Left lung (tissue), 10 donors: Measurements from ENCODE around the gene NHS. TPM values are rescaled to one million over a fixed set of nuclear protein-coding genes. Genes with fewer than 3 reads are reported as not detected.
A peak's percentile ranks its signal among the peaks of the same experiment; 100 is the strongest.

ENCODE experiments used
- ATAC-seq: fragments of 200-7000 bp; cut with Tn5 transposase; one replicate; pipeline ENCODE4 v1.9.1; 2020; ENCODE audit warnings: moderate library complexity
- DNase-seq, 4 donors: peaks; one replicate each; pipeline ENCODE4 v3.0.0-alpha.2; 2013 to 2020
- H3K27ac ChIP-seq, 2 donors: fragments of 200-600 bp; sonication (generic) in 1 of 2; one replicate each; pipeline versions ENCODE4 v1.5.0 to v1.8.0; 2020 to 2021
- H3K27me3 ChIP-seq, 2 donors: fragments of 200-600 bp; sonication (generic) in 1 of 2; one replicate each; pipeline versions ENCODE4 v1.5.0 to v1.8.0; 2020 to 2021
- H3K36me3 ChIP-seq, 2 donors: fragments of 200-600 bp; sonication (generic) in 1 of 2; one replicate each; pipeline versions ENCODE4 v1.5.0 to v1.8.0; 2020 to 2021
- H3K4me1 ChIP-seq, 2 donors: fragments of 200-600 bp; one replicate each; pipeline ENCODE4 v1.8.0; 2021
- H3K4me3 ChIP-seq, 2 donors: fragments of 200-600 bp; sonication (generic) in 1 of 2; one replicate each; pipeline versions ENCODE4 v1.5.0 to v1.8.0; 2020 to 2021; ENCODE audit warnings: mild to moderate bottlenecking in 1 of 2
- H3K9me3 ChIP-seq, 2 donors: fragments of 200-600 bp; sonication (generic) in 1 of 2; one replicate each; pipeline versions ENCODE4 v1.5.0 to v1.8.0; 2020 to 2021
- intact Hi-C, 2 donors: fragments of 100-400 bp; cut with DNase I; formaldehyde crosslinking; loops; one replicate each; pipeline versions ENCODE4 v1.11.2 to v1.14.2; 2022
- polyA plus RNA-seq, 6 donors: library from polyadenylated mRNA; unstranded; fragments of 120-200 nt; gene quantifications; one replicate each; pipeline ENCODE4 v1.2.1, GENCODE V29; 2013; ENCODE audit not compliant: insufficient read length in 6 of 6
- total RNA-seq, 2 donors: library from RNA; stranded (reverse); fragmentation: NEBNext Ultra II Directional; extraction: Animal tissue kit (Norgen Biotek cat#: 25700); gene quantifications; one replicate each; pipeline ENCODE4 v1.2.1, GENCODE V29; 2021
- TF ChIP-seq, protein P1 (sequence below), 2 donors: fragments of 200-600 bp; sonication (generic) in 1 of 2; IDR thresholded peaks; one replicate each; pipeline versions ENCODE4 v1.5.0 to v1.8.0; 2021; ENCODE audit warnings: antibody characterized with exemption in 2 of 2
- donor health status: DM: no; HTN: yes; CAD: no.
- donor health status: DM: no; HTN: no; CAD: no.

Gene NHS
- total and polyA plus RNA-seq, 8 donors, result 1.4 to 8.3 (median 6.5) TPM

DNA sequence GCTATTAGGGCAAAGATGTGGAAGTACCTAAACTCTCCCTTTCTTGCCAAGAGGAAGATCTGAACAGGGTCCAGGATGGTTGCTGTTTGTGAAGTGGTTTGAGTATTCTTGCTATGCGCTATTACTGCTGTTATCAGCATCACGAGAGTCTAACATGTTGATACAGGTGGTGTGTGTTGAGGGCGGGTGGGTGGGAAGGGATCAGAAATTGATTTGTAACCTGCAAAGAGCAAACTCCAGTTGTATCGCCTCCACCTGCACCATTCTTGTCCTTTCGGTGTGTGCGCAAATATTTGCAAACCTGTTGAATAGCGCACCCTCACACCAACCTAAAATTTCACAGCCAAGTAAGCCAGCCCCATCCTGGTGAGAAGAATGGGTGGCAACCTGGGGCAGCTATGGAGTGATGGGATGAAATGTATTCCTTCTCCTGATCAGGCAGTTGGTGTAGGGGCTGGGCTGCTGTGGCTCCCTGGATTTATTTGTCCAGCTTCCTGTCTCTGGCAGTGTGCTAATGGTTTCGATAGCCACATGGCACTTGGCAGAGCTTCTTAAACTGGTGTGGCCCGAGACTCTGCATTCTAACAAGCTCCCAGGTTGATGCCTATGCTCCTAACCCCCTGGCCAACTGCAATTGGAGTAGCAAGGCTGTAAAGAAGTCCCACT is 259.7 kb downstream of the NHS start:
- H3K27me3 ChIP-seq, result no peaks in the 10 kb centered on the region

DNA sequence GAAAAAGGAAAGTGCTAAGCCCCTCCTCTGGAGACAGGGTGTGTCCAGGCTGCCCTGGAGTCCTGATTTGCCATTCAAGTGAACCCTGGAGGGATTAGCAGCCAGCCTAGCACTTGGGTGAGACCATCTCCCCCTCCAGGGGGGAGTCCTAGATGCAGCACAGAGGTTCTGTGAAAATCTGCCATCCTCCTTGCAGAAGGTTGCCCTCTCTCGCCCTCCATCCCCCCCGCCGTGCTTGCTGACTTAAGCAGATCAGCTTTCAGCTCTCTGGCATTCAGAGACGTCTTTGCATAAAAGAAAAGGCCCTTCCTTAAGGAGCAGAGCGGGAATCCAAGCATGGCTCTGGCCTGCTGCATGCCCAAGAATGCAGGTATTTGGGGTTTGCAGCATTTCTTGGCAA is 260.2 kb downstream of the NHS start:
- no peaks in the 10 kb centered on the region for H3K4me1 ChIP-seq
- DNase-seq (peak in 1 of 4 donors; percentile 48), ATAC-seq (peak; percentile 17)
- no peak overlapping the region for H3K27ac ChIP-seq
- no peaks in the 10 kb centered on the region for H3K9me3 ChIP-seq
- TF ChIP-seq, protein P1, sequence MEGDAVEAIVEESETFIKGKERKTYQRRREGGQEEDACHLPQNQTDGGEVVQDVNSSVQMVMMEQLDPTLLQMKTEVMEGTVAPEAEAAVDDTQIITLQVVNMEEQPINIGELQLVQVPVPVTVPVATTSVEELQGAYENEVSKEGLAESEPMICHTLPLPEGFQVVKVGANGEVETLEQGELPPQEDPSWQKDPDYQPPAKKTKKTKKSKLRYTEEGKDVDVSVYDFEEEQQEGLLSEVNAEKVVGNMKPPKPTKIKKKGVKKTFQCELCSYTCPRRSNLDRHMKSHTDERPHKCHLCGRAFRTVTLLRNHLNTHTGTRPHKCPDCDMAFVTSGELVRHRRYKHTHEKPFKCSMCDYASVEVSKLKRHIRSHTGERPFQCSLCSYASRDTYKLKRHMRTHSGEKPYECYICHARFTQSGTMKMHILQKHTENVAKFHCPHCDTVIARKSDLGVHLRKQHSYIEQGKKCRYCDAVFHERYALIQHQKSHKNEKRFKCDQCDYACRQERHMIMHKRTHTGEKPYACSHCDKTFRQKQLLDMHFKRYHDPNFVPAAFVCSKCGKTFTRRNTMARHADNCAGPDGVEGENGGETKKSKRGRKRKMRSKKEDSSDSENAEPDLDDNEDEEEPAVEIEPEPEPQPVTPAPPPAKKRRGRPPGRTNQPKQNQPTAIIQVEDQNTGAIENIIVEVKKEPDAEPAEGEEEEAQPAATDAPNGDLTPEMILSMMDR (IDR thresholded peaks at IDR 0.05), result no peak
- intact Hi-C loops, result no loop called here
- no peak overlapping the region for H3K4me3 ChIP-seq
- H3K27me3 ChIP-seq, result no peaks in the 10 kb centered on the region
- H3K36me3 ChIP-seq, result no peaks in the 10 kb centered on the region

More for the DNA sequence above, 259.7 kb downstream of the NHS start:
- Histone ChIP-seq H3K4me1 (no peaks in the 10 kb centered on the region), H3K9me3 (no peaks in the 10 kb centered on the region), H3K36me3 (no peaks in the 10 kb centered on the region), H3K27ac (no peak overlapping the region), H3K4me3 (no peak overlapping the region)
- intact Hi-C loops, result no loop called here
- TF ChIP-seq, protein P1 (IDR thresholded peaks at IDR 0.05), result no peak
- DNase-seq, result no peak
- ATAC-seq, result peak; percentile 34

DNA sequence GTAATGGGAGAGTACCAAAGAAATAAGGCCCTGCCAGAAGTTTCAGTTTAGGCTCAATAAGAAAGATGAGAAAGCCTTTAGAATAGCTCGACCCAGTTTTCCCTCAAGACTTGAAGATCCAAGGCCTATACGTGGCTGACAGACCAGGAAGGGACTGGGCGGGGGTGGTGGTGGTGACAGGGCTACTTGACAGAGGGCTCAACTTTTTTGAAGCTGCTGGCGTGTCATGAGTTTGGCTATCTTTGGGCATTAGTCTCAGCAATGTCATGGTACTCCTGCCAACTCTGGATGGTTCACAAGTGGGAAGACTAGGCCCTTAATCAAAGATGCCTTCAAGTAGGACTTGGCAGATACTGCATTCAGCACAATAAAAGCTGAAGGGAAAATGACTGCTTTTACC is 262.2 kb downstream of the NHS start:
- DNase-seq (no peak), ATAC-seq (no peak)
- TF ChIP-seq, protein P1 (IDR thresholded peaks at IDR 0.05), result no peak
- intact Hi-C loops, result no loop called here
- H3K36me3 ChIP-seq, result no peaks in the 10 kb centered on the region
- H3K4me1 ChIP-seq, result no peaks in the 10 kb centered on the region
- H3K27ac ChIP-seq, result no peak overlapping the region
- H3K9me3 ChIP-seq, result no peaks in the 10 kb centered on the region
- H3K4me3 ChIP-seq, result no peak overlapping the region
- no peaks in the 10 kb centered on the region for H3K27me3 ChIP-seq

DNA sequence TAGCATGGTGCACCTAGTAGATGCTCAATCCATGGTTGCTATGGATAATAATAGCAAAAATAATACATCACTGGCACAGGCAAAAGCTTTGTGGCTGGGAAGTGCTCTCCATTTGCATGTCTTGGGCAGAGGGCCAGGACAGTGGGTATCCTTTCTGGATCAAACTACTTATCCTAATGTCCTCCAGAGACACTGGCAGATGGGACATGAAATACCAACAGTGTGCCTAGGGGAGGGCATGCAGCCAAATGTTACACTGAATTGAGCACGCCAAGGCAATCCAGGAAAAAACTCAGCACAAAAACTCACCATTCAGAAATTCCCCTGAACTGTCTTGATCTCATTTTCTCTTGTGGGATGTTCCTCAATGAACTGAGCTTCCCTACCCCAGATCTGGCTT is 263.7 kb downstream of the NHS start:
- no peaks in the 10 kb centered on the region for H3K27me3 ChIP-seq
- no peaks in the 10 kb centered on the region for H3K4me1 ChIP-seq
- H3K27ac ChIP-seq, result no peak overlapping the region
- TF ChIP-seq, protein P1 (IDR thresholded peaks at IDR 0.05), result no peak
- ATAC-seq (no peak), DNase-seq (no peak)
- intact Hi-C loops, result no loop called here
- H3K36me3 ChIP-seq, result no peaks in the 10 kb centered on the region
- H3K9me3 ChIP-seq, result no peaks in the 10 kb centered on the region
- no peak overlapping the region for H3K4me3 ChIP-seq

DNA sequence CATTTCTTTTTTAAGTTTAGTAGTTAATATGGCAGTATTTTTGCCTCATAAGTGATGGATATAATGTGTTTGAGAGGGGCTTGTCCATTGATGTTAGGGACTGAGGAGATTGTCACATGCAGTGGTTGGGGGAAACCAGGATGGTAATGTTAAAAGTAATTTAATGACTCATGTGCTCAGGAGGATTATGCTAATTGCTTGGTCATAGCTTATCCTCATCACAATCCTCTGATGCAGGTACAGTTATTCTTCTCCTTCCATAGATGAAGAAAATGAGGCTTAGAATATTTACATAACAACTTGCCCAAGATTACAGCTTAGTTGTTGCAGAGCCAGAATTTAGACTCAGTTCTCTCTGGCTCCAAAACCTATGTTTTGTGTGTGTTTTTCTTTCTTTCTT is 267.9 kb downstream of the NHS start:
- TF ChIP-seq, protein P1 (IDR thresholded peaks at IDR 0.05), result no peak
- H3K9me3 ChIP-seq, result no peaks in the 10 kb centered on the region
- no peak overlapping the region for H3K4me3 ChIP-seq
- no peak for ATAC-seq
- H3K36me3 ChIP-seq, result no peaks in the 10 kb centered on the region
- intact Hi-C loops, result no loop called here
- H3K27me3 ChIP-seq, result no peaks in the 10 kb centered on the region
- no peak for DNase-seq
- H3K4me1 ChIP-seq, result no peaks in the 10 kb centered on the region
- no peak overlapping the region for H3K27ac ChIP-seq
